Stimulated activated CD4-positive, alpha-beta T cell treated with anti-CD3 and anti-CD28 coated beads, Interleukin-4, amount 100 ng/mL, for 1 hour (primary cell): ENCODE results near the gene KLF1.
"Not testable (repeated sequence)": the region's sequence is repeated elsewhere in the genome, so short reads cannot be mapped to it uniquely, and the experiment has no call there.

Experiments
- DNase-seq: peaks from one replicate; pipeline ENCODE4 v3.0.0-alpha.2; 2020

The KLF1 gene

DNA sequence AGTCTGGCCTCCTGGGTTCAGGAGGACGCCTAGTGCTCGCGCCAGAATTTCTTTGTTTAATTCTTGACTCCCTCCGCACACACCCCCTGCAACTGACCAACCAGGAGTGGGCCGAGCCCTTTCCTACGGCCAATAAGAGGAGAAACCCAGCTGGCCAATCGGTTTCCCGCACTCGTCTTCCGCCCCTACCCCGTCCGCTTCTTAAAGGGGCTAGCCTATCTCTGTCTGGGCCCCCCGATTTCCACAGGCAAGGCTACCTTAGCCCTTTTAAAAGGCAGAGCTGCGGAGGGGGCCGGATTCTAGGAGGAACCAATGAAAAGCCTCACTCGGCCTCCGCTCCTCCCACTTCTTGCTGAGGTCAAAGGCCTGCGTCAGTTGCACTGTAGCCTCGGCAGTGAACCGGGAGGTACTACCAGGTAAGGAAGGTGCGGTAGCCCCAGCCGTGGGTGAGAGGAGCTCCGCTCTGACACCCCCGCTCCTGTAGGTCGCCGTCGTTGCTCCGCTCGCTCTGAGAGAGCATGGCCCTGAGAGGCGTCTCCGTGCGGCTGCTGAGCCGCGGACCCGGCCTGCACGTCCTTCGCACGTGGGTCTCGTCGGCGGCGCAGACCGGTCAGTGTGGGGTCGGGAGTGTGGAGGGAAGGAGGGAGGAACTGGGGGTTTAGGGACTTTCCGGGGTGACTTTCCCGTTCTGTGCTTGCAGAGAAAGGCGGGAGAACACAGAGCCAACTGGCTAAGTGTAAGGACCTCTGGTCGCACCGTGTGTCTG lies 4.0 kb upstream of the KLF1 start, which contains the start of gene GCDH:
Gene GCDH (plus strand): TSS at position 374 of the 766 bp plus-strand sequence. CDS start 145 bp downstream, at position 519.
- DNase-seq: peak; percentile 92

- not testable (repeated sequence) for DNase-seq
Measured at GRCh38 chr19:12890299-12890786, 3.3 kb upstream of the KLF1 start.

GRCh38 chr19:12888006-12888603 lies 1.1 kb upstream of the KLF1 start:
- DNase-seq: no peak

- DNase-seq: no peak
Measured at GRCh38 chr19:12886651-12886968, 391 bp downstream of the KLF1 start.

DNA sequence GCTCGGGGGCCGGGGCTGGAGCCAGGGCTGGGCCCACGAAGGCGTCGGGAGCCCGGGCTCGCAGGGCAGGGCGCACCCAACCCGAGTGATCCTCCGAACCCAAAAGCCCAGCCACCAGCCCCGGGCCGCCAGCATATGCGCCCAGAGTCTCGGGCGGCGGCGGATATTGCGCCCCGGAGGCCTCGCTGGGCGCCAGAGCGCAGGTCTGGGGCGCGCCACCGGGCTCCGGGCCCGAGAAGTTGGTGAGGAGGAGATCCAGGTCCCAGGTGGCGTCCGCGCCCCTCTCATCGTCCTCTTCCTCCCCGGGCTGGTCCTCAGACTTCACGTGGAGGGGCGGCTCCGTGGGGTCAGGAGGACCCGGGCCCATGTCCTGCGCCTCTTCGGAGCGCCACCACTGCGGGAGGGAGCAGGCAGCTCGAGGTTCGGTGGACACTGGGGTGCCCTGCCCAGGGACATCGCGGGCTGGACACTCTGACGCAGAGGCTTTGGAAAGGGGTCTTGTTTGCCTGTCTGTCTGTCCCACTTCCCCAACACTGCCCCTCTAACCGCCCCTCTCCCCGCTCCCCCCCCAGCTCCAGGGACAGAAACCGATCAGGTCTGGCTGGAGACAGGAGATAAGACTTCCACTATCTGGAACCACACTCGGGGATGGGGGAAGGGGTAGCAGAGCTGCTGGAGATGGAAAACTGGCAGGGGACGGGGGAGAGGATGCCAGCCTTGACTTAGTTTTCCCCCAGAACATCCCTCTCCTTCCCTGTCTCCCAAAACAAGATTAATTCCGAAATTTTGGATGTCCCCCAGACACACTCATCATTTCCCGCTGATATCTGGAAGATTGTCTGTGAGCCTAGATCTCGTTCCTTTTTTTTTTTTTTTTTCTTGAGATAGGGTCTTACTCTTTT lies 1.0 kb downstream of the KLF1 start:
- DNase-seq: no peak

DNA sequence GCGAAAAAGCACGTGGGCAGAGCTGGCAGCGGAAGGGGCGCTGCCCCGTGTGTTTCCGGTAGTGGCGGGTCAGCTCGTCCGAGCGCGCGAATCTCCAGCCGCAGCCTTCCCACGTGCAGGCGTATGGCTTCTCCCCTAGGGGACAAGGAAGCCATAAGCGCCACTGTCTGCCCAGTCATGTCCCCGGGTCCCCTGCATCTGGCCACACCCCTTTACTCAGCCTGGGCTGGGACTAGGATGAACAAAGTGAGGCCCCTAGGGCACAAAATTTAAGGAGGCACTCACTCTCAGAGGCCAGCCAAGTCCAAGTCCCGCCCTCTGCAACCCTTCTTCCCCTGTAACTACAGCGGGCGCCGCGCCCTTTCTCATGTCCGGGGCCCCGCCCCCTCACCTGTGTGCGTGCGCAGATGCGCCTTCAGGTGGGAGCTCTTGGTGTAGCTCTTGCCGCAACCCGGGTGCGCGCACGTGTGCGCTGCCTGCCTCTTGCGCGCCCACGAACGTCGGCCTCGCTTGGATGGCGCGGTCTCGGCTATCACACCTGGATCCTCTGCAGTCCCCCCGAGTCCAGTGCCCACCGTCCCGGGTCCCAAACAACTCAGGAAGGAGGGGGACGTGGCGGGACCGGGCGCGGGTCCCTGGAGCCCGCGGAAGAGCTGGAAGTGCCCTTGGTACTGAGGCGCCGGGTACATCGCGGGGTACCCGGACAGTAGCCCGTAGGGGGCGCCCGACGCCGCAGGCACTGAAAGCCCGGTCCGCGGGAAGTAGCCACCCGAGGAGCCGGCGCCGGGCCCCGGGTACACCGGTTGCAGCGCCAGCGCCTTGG lies 1.9 kb downstream of the KLF1 start:
- peak; percentile 91 for DNase-seq

DNA sequence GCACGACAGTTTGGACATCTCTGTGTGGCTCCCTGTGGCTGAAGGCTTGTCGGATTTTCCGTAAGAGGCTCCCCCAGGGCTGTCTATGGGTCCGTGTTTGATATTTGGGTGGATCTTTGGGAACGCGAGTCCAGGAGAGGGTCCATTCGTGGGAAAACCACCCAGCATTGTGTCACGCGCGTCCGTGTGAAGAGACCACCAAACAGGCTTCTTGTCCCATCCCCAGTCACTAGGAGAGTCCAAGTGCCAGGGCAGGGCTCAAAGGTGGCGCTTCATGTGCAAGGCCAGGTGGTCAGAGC lies 2.4 kb downstream of the KLF1 start:
- no peak for DNase-seq

DNA sequence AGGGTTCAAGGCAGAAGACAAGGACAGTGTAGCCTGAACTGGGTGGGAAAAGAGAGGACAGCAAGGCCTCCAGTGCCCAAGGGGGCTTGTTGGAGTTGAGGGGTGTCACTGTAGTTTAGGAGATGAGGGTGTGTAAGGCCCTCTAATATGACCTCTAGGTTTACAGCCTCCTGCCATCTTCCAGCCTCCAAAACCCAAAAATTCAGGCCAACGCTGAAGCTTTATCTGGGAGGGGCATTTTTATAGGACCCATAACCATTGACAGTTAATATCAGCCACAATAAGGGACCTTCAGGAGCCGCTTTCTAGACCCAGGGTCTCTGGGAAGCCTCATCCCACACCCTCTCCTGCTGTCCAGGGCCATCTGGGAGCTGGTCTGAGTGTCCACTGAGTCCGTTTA lies 2.8 kb downstream of the KLF1 start:
- no peak for DNase-seq

DNA sequence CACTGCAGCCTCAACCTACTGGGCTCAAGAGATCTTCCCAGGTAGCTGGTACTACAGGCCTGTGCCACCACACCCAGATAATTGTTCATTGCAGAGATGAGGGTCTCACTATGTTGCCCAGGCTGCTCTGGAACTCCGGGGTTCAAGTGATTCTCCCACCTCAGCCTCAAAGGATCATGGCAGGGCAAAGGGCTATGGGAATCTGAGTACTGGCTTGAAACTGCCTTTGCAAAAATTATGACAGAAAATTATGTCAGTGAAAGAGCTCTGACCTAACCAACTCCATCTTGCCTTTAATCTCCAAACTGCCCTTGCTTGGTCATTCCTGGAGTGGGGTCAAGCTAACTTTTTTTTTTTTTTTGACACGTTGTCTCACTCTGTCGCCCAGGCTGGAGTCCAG lies 4.4 kb downstream of the KLF1 start:
- no peak for DNase-seq

GRCh38 chr19:12881172-12881808 lies 5.7 kb downstream of the KLF1 start, which contains the start of gene DNASE2:
TSS of gene DNASE2 (minus strand) at chr19:12881449. CDS start at chr19:12881375, 74 bp downstream.
- peak; percentile 89 for DNase-seq

DNA sequence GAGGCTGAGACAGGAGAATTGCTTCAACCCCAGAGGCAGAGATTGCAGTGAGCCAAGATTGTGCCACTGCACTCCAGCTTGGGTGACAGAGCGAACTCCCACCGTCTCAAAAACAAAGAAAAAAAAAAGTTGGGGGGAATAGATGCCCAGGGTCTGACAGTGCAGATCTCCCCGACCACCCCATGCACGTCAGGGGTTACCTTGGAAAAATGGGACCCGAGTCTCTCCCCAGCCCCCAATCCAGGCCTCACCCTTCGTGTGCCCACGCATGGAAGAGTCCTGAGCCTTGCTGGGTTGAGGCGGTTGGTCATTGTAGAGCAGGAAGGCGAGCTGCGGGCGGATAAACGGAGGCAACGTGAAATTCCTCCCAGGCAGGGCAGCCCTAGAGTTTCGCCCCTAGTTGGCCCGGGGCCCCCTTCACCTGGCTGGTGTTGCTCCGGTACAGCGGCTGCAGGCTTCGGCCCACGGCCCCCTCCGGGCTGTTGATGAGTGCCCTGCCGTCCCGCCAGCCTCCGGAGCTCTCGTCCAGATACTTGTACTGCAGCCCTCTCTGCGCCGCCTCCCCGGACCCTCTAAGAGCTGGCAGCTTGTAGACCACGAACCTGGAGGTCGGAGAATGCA lies 6.3 kb downstream of the KLF1 start:
- no peak for DNase-seq

DNA sequence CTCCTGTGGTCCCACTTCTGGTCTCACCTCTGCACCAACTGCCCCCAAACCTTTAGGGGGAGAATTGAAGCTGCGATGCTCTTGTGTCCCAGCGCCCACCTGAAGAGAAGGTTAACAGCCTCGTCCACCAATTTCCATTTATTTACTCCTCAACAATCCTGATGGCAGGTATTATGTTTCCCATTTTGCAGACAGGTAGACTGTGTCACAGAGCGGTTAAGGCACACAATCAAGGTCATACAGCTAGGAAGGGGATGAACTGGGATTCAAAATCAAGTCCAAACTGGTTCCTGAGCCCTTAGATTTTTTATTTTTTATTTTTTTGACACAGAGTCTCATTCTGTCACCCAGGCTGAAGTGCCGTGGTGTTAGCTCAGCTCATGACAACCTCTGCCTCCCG lies 11.9 kb downstream of the KLF1 start:
- DNase-seq: no peak

DNA sequence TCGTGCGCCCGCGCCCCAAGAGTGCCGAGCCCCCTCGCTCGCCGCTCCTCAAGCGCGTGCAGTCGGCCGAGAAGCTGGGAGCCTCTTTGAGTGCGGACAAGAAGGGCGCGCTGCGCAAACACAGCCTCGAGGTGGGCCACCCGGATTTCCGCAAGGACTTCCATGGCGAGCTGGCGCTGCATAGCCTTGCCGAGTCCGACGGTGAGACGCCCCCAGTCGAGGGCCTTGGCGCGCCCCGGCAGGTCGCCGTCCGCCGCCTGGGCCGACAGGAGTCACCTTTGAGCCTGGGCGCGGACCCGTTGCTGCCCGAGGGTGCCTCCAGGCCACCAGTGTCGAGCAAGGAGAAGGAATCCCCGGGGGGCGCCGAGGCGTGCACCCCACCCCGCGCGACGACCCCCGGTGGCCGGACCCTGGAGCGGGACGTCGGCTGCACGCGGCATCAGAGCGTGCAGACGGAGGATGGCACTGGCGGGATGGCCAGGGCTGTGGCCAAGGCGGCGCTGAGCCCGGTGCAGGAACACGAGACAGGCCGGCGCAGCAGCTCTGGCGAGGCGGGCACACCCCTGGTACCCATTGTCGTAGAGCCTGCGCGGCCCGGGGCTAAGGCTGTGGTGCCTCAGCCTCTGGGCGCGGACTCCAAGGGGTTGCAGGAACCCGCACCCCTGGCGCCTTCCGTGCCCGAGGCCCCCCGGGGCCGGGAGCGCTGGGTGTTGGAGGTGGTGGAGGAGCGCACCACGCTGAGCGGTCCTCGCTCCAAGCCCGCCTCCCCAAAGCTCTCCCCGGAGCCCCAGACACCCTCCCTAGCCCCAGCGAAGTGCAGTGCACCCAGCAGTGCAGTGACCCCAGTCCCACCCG lies 12.9 kb downstream of the KLF1 start:
- DNase-seq: no peak

DNA sequence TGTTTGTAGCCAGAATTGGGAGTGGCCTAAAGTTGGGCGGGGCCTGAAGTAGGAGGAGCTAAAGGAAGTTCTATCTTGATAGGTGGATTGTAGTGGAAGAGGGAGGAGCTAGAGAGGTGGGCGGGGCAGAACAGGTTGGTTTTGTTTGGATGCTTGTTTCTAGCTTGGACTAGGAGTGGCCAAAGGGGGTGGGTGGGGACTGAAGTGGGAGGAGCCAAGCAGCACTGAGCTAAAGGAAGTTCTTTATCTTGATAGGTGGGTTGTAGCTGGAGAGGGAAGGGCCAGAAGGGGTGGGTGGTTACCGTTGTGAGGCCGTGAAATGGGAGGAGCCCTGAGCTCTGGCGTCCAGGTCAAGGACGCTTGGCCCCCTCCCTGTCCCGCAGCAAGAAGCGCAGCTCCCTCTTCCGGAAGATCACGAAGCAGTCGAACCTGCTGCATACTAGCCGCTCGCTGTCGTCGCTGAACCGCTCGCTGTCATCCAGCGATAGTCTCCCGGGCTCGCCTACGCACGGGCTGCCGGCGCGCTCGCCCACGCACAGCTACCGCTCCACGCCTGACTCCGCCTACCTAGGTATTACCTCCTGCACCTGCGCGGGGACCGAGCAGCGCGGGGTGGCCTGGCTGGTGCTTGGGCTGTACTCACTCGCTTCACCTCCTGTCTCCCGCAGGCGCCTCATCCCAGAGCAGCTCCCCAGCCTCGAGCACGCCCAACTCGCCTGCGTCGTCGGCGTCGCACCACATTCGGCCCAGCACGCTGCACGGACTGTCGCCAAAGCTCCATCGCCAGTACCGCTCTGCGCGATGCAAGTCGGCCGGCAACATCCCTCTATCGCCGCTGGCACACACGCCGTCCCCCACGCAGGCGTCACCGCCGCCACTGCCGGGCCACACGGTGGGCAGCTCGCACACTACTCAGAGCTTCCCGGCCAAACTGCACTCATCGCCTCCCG lies 13.8 kb downstream of the KLF1 start:
- peak; percentile 38 for DNase-seq

DNA sequence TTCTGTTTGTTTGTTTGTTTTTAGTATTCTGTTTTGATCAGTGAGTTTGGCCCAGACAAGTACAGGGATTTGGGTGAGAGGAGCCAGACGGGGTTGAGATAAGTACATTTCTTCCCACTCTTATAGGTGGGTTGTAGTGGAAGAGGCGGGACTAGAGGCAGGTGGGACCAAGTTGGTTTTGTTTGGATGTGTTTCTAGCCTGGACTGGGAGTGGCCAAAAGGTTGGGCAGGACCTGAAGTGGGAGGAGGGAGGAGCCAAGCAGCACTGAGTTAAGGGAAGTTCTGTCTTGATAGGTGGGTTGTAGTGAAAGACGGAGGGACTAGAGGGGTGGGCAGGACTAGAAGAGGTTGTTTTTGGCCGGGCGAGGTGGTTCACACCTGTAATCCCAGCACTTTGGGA lies 14.7 kb downstream of the KLF1 start:
- DNase-seq: no peak

- DNase-seq: no peak
Measured at GRCh38 chr19:12871681-12872080, 15.3 kb downstream of the KLF1 start.

- peak; percentile 31 for DNase-seq
Measured at GRCh38 chr19:12868540-12869112, 18.4 kb downstream of the KLF1 start.

DNA sequence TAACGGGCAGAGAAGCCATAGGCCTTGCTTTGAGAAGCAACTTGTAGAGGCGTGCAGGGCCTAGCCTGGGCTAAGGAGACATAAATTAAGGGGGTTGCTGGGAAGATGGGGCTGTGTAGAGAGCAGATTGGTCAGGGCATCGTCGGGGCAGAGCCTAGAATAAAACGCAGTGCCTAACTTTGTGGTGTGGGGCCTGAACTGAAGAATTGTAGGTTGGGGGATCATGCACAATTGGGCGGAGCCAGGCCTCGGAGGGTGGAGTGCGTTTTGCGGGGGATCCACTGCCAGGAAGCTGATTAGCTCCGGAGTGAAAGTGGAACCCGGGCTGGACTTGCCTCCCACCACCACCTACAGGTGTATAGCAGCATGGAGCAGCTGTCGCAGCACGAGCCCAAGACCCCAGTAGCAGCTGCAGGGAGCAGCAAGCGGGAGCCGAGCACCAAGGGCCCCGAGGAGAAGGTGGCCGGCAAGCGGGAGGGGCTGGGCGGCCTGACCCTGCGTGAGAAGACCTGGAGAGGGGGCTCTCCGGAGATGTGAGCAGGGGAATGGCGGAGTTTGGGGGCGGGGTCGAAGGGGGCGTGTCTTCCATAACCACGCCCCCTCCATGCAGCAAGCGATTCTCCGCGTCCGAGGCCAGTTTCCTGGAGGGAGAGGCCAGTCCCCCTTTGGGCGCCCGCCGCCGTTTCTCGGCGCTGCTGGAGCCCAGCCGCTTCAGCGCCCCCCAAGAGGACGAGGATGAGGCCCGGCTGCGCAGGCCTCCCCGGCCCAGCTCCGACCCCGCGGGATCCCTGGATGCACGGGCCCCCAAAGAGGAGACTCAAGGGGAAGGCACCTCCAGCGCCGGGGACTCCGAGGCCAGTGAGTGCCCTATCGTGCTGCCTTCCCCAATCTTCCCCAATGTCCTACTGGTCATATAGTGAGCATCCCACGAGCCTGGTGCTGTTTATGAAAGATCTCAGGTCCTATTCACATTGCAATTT lies 19.6 kb downstream of the KLF1 start:
- DNase-seq: peak; percentile 72
